HepG2 (cell line): ENCODE data around the gene KRTAP2-3.
"Not testable (repeated sequence)": the region's sequence is repeated elsewhere in the genome, so short reads cannot be mapped to it uniquely, and the experiment has no call there.

ENCODE experiments used
- CTCF ChIP-seq: sonication (generic); formaldehyde crosslinking; IDR thresholded peaks from 2 replicates; pipeline ENCODE4 v1.5.0; 2020; ENCODE audit warnings: mild to moderate bottlenecking, missing genetic modification reagents, moderate library complexity
- DNMT3B ChIP-seq: conservative IDR thresholded peaks from 2 replicates; pipeline ENCODE4 v1.6.1; 2016; ENCODE audit warnings: missing biosample characterization, control low read depth
- DPF2 ChIP-seq: sonication (generic); formaldehyde crosslinking; IDR thresholded peaks from 2 replicates; pipeline ENCODE4 v1.4.0; 2020; ENCODE audit warnings: mild to moderate bottlenecking, low read depth, missing genetic modification reagents, borderline replicate concordance
- EP300 ChIP-seq, 3 experiments: sonication (generic) in 1 of 3; formaldehyde crosslinking in 1 of 3; IDR thresholded peaks; 2 replicates each; pipeline versions ENCODE4 v1.5.1 to v1.6.1; 2011 to 2020; ENCODE audit warnings: low read depth in 2 of 3, low read length in 2 of 3, borderline replicate concordance in 1 of 3, improper control_type of control experiment in 1 of 3, mild to moderate bottlenecking in 1 of 3, missing genetic modification reagents in 1 of 3, moderate library complexity in 1 of 3
- HNF4G ChIP-seq, 2 experiments: sonication (generic) in 1 of 2; formaldehyde crosslinking in 1 of 2; IDR thresholded peaks; 2 replicates each; pipeline versions ENCODE4 v1.4.0 to v1.6.1; 2011 to 2020; ENCODE audit warnings: borderline replicate concordance in 2 of 2, low read depth in 2 of 2, mild to moderate bottlenecking in 2 of 2, low read length in 1 of 2, missing genetic modification reagents in 1 of 2, moderate library complexity in 1 of 2
- NBN ChIP-seq: fragments of 450-650 bp; conservative IDR thresholded peaks from 2 replicates; pipeline ENCODE4 v1.6.1; 2017
- NFIC ChIP-seq: IDR thresholded peaks from 2 replicates; pipeline ENCODE4 v1.6.1; 2012; ENCODE audit warnings: mild to moderate bottlenecking, low read length, inconsistent platforms
- ZNF234 ChIP-seq: sonication (generic); formaldehyde crosslinking; conservative IDR thresholded peaks from 2 replicates; pipeline ENCODE4 v1.5.1; 2020; ENCODE audit warnings: mild to moderate bottlenecking, missing genetic modification reagents
- ZNF253 ChIP-seq: sonication (generic); formaldehyde crosslinking; IDR thresholded peaks from 2 replicates; pipeline ENCODE4 v1.8.0; 2022; ENCODE audit warnings: mild to moderate bottlenecking, missing genetic modification reagents, borderline replicate concordance

- peak; percentile 78 to 97 for TF ChIP-seq EP300 (IDR thresholded peaks at IDR 0.05; ENCODE audit: low read depth in 2 of 2, low read length in 2 of 2)
- peak; percentile 86 for TF ChIP-seq EP300 (CRISPR knock-in tag; IDR thresholded peaks at IDR 0.05; ENCODE audit: borderline replicate concordance)
- TF ChIP-seq DPF2 (CRISPR knock-in tag): peak; percentile 79
- TF ChIP-seq NFIC: peak; percentile 96; the same call in 1 of the 2 replicates
- not testable (repeated sequence) for TF ChIP-seq CTCF; DNMT3B (CRISPR knock-in tag); ZNF253 (CRISPR knock-in tag); NBN; HNF4G (CRISPR knock-in tag; IDR thresholded peaks at IDR 0.05; ENCODE audit: borderline replicate concordance, low read depth); ZNF234 (CRISPR knock-in tag)
- peak; percentile 49 for TF ChIP-seq HNF4G (IDR thresholded peaks at IDR 0.05; ENCODE audit: borderline replicate concordance, low read depth, low read length)
Measured at GRCh38 chr17:41059276-41060051, 450 bp downstream of the KRTAP2-3 start.
